Activated naive CD4-positive, alpha-beta T cell treated with anti-CD3 and anti-CD28 coated beads for 36 hours (primary cell): ENCODE measurements around the gene KRTAP12-3. TPM values are rescaled to one million over a fixed set of nuclear protein-coding genes. Genes with fewer than 3 reads are reported as not detected.

Experiments
- CTCF ChIA-PET: fragments of 350-600 bp; sonication (Branson Sonifier 250); formaldehyde crosslinking; loops from one replicate; lab custom pipeline; 2021; ENCODE audit warnings: antibody characterized with exemption; lab: Charles Lee
- DNase-seq: peaks from one replicate; pipeline ENCODE4 v3.0.0-alpha.2; 2020
- H3K27ac Mint-ChIP-seq: one replicate; pipeline ENCODE4 v1.8.0; 2021; ENCODE audit warnings: mild to moderate bottlenecking, mixed read lengths
- H3K27me3 Mint-ChIP-seq: one replicate; pipeline ENCODE4 v1.8.0; 2021; ENCODE audit warnings: low read depth, mixed read lengths
- H3K36me3 Mint-ChIP-seq: one replicate; pipeline ENCODE4 v1.8.0; 2021; ENCODE audit warnings: low read depth, mixed read lengths
- H3K4me1 Mint-ChIP-seq: one replicate; pipeline ENCODE4 v1.8.0; 2021; ENCODE audit warnings: low read depth, mixed read lengths
- H3K4me3 Mint-ChIP-seq: one replicate; pipeline ENCODE4 v1.8.0; 2021; ENCODE audit warnings: mild to moderate bottlenecking, moderate library complexity, mixed read lengths
- H3K9me3 Mint-ChIP-seq: one replicate; pipeline ENCODE4 v1.8.0; 2021; ENCODE audit warnings: mixed read lengths
- intact Hi-C: fragments of 100-400 bp; cut with micrococcal nuclease; formaldehyde crosslinking; loops from one replicate; pipeline ENCODE4 v1.15.1; 2023
- total RNA-seq, 2 experiments: library from RNA; stranded (reverse); gene quantifications; one replicate each; pipeline ENCODE4 v1.2.3, GENCODE V29; 2021

Gene KRTAP12-3
- total RNA-seq, 2 experiments from 2014 or later: not detected

GRCh38 chr21:44704636-44705001, 46.9 kb downstream of the KRTAP12-3 start:
- CTCF ChIA-PET: interaction anchor here (0.6 kb wide), 1 partner anchor 256 kb away, joined by 3 read pairs; no protein-coding TSS in a partner anchor
- no peak for DNase-seq
- Mint-ChIP-seq H3K9me3 (peaks cover 8% of the 10 kb centered on the region), H3K27me3 (peaks cover 74% of the 10 kb centered on the region), H3K36me3 (peaks cover 8% of the 10 kb centered on the region), H3K27ac (no peak overlapping the region), H3K4me1 (peaks cover 22% of the 10 kb centered on the region), H3K4me3 (no peak overlapping the region)
- intact Hi-C loops: no loop called here

- H3K27ac Mint-ChIP-seq: no peak overlapping the region
- H3K4me3 Mint-ChIP-seq: no peak overlapping the region
- CTCF ChIA-PET: no interaction called here
- H3K36me3 Mint-ChIP-seq: peaks cover 8% of the 10 kb centered on the region
- peaks cover 81% of the 10 kb centered on the region for H3K27me3 Mint-ChIP-seq
- no peak for DNase-seq
- peaks cover 8% of the 10 kb centered on the region for H3K9me3 Mint-ChIP-seq
- intact Hi-C loops: no loop called here
- H3K4me1 Mint-ChIP-seq: peaks cover 35% of the 10 kb centered on the region
Measured at GRCh38 chr21:44706026-44706705, 48.4 kb downstream of the KRTAP12-3 start.

GRCh38 chr21:44706706-44707581, 49.2 kb downstream of the KRTAP12-3 start:
- peaks cover 37% of the 10 kb centered on the region for H3K4me1 Mint-ChIP-seq
- peaks cover 81% of the 10 kb centered on the region for H3K27me3 Mint-ChIP-seq
- intact Hi-C loops: no loop called here
- no peak overlapping the region for H3K4me3 Mint-ChIP-seq
- H3K9me3 Mint-ChIP-seq: peaks cover 8% of the 10 kb centered on the region
- peaks cover 8% of the 10 kb centered on the region for H3K36me3 Mint-ChIP-seq
- no peak overlapping the region for H3K27ac Mint-ChIP-seq
- DNase-seq: no peak
- CTCF ChIA-PET: no interaction called here

Other genes with a start within 250 kb of the KRTAP12-3 start
- gene LRRC3, start 202.4 kb upstream of the KRTAP12-3 start, total RNA-seq: 1 to 10 TPM; 2.5 to 2.8 TPM
- not detected for gene KRTAP10-1, start 117.7 kb upstream of the KRTAP12-3 start, total RNA-seq
- gene KRTAP10-2, start 106.4 kb upstream of the KRTAP12-3 start, total RNA-seq: not detected
- not detected for gene KRTAP10-3, start 99.1 kb upstream of the KRTAP12-3 start, total RNA-seq
- gene KRTAP10-4, start 84.2 kb upstream of the KRTAP12-3 start, total RNA-seq: not detected
- not detected for gene KRTAP10-5, start 77.3 kb upstream of the KRTAP12-3 start, total RNA-seq
- gene KRTAP10-6, start 65.4 kb upstream of the KRTAP12-3 start, total RNA-seq: not detected
- not detected for gene KRTAP10-7, start 57.3 kb upstream of the KRTAP12-3 start, total RNA-seq
- gene KRTAP10-8, start 45.9 kb upstream of the KRTAP12-3 start, total RNA-seq: not detected
- not detected for gene KRTAP10-9, start 30.8 kb upstream of the KRTAP12-3 start, total RNA-seq
- gene KRTAP10-10, start 20.6 kb upstream of the KRTAP12-3 start, total RNA-seq: not detected
- not detected for gene KRTAP10-11, start 11.5 kb upstream of the KRTAP12-3 start, total RNA-seq
- gene KRTAP12-4, start 3.3 kb upstream of the KRTAP12-3 start, total RNA-seq: not detected
- gene KRTAP12-2, start 9.0 kb downstream of the KRTAP12-3 start, total RNA-seq: not detected
- not detected for gene KRTAP12-1, start 24.2 kb downstream of the KRTAP12-3 start, total RNA-seq
- not detected for gene KRTAP10-12, start 39.2 kb downstream of the KRTAP12-3 start, total RNA-seq
- not detected for gene TSPEAR, start 53.6 kb downstream of the KRTAP12-3 start, total RNA-seq
- gene UBE2G2, start 143.9 kb downstream of the KRTAP12-3 start, total RNA-seq: 10 to 100 TPM; 94.0 to 95.2 TPM
- 10 to 100 TPM; 87.1 to 94.7 TPM for gene SUMO3, start 160.1 kb downstream of the KRTAP12-3 start, total RNA-seq
- 10 to 100 TPM; 37.6 to 38.5 TPM for gene PTTG1IP, start 215.8 kb downstream of the KRTAP12-3 start, total RNA-seq